HCT116 (cell line): ENCODE measurements around the gene ALG3. TPM values are rescaled to one million over a fixed set of nuclear protein-coding genes. Genes with fewer than 3 reads are reported as not detected.

Experiments
- ATAC-seq: fragments of 200-7000 bp; cut with Tn5 transposase; 2 replicates; pipeline ENCODE4 v1.9.1; 2020; ENCODE audit warnings: mild to moderate bottlenecking, moderate library complexity
- BruUV-seq: library from RNA; stranded (reverse); fragments of 400-500 nt; replicated peaks from 2 replicates; lab custom pipeline; 2021; lab: Mats Ljungman, UMichigan
- CTCF ChIA-PET: fragments of 300-600 bp; sonication (Branson Sonifier 250); formaldehyde crosslinking; loops from one replicate; lab custom pipeline; 2021; ENCODE audit warnings: antibody characterized with exemption; lab: Charles Lee
- POLR2A ChIA-PET: fragments of 300-600, 350-600 bp; sonication (Branson Sonifier 250); formaldehyde crosslinking; loops from one replicate; lab custom pipeline; 2021; ENCODE audit warnings: antibody characterized with exemption; lab: Charles Lee
- RAD21 ChIA-PET, 2 experiments: fragments of 300-600 bp; sonication (Branson Sonifier 250); formaldehyde crosslinking; loops; one replicate each; lab custom pipeline; 2023; ENCODE audit warnings: low total read pairs in 2 of 2; ENCODE audit not compliant: uncharacterized antibody in 2 of 2, unreplicated experiment in 2 of 2, low non-redundant PET in 1 of 2; lab: Charles Lee
- DNase-seq: peaks from one replicate; pipeline ENCODE4 v3.0.0-alpha.2; 2010; ENCODE audit warnings: low read depth, low spot score
- H2AFZ ChIP-seq: fragments of 200-600 bp; shearing (Covaris generic), sonication (generic); 2 replicates; pipeline ENCODE4 v1.6.1; 2017; ENCODE audit warnings: low read depth, mixed run types, mixed read lengths, antibody characterized with exemption, low read length; ENCODE audit not compliant: poor library complexity, severe bottlenecking
- H3K27ac ChIP-seq: 2 replicates; pipeline ENCODE4 v1.5.1; 2012; ENCODE audit warnings: low read depth, low read length
- H3K27me3 ChIP-seq: fragments of 200-600 bp; sonication (generic); 2 replicates; pipeline ENCODE4 v1.6.1; 2016; ENCODE audit warnings: mixed run types, low read length, mixed read lengths; ENCODE audit not compliant: insufficient read depth
- H3K36me3 ChIP-seq, 2 experiments: fragments of 200-500 bp in 1 of 2; fragments of 200-600 bp in 1 of 2; sonication (Bioruptor generic) in 1 of 2; sonication (generic) in 1 of 2; 2 replicates each; pipeline versions ENCODE4 v1.5.1 to v1.6.1; 2014 to 2016; ENCODE audit warnings: low read length in 2 of 2, inconsistent platforms in 1 of 2, mixed read lengths in 1 of 2, mixed run types in 1 of 2; ENCODE audit not compliant: insufficient read depth in 2 of 2, control insufficient read depth in 1 of 2
- H3K4me1 ChIP-seq, 2 experiments: fragments of 200-600 bp in 1 of 2; sonication (generic) in 1 of 2; 2 replicates each; pipeline versions ENCODE4 v1.5.1 to v1.6.1; 2012 to 2017; ENCODE audit warnings: low read length in 2 of 2, inconsistent platforms in 1 of 2, mild to moderate bottlenecking in 1 of 2, mixed read lengths in 1 of 2, mixed run types in 1 of 2, moderate library complexity in 1 of 2; ENCODE audit not compliant: insufficient read depth in 2 of 2, control insufficient read depth in 1 of 2
- H3K4me2 ChIP-seq: fragments of 200-600 bp; sonication (generic); 2 replicates; pipeline ENCODE4 v1.6.1; 2017; ENCODE audit warnings: mixed run types, low read length, mixed read lengths
- H3K4me3 ChIP-seq, 2 experiments: fragments of 200-600 bp in 1 of 2; sonication (generic) in 1 of 2; replicated peaks in 1 of 2; 2 replicates each; pipeline ENCODE4 v1.5.1; 2011 to 2016; ENCODE audit warnings: low read length in 2 of 2, control low read depth in 1 of 2, low read depth in 1 of 2, mild to moderate bottlenecking in 1 of 2, mixed read lengths in 1 of 2, mixed run types in 1 of 2
- H3K79me2 ChIP-seq: fragments of 200-600 bp; sonication (generic); 2 replicates; pipeline ENCODE4 v1.6.1; 2017; ENCODE audit warnings: mild to moderate bottlenecking, mixed run types, low read length, moderate library complexity, mixed read lengths; ENCODE audit not compliant: insufficient read depth
- H3K9ac ChIP-seq: fragments of 200-600 bp; sonication (generic); 2 replicates; pipeline ENCODE4 v1.6.1; 2016; ENCODE audit warnings: low read length, mixed read lengths
- H3K9me2 ChIP-seq: fragments of 200-600 bp; sonication (generic), shearing (Covaris generic); 2 replicates; pipeline ENCODE4 v1.6.1; 2017; ENCODE audit warnings: mixed run types, mild to moderate bottlenecking, moderate library complexity; ENCODE audit not compliant: insufficient read depth
- H3K9me3 ChIP-seq, 2 experiments: fragments of 200-500 bp in 1 of 2; fragments of 200-600 bp in 1 of 2; sonication (Bioruptor generic) in 1 of 2; sonication (generic) in 1 of 2; 2 replicates each; pipeline ENCODE4 v1.6.1; 2014 to 2017; ENCODE audit warnings: low read length in 2 of 2, mixed read lengths in 2 of 2, inconsistent platforms in 1 of 2, low read depth in 1 of 2, mild to moderate bottlenecking in 1 of 2, mixed run types in 1 of 2, moderate library complexity in 1 of 2; ENCODE audit not compliant: control insufficient read depth in 1 of 2, insufficient read depth in 1 of 2
- H4K20me1 ChIP-seq: fragments of 200-600 bp; sonication (generic), shearing (Covaris generic); 2 replicates; pipeline ENCODE4 v1.6.1; 2017; ENCODE audit warnings: mixed run types, mild to moderate bottlenecking, moderate library complexity; ENCODE audit not compliant: insufficient read depth
- FOSL1 ChIP-seq: IDR thresholded peaks from 2 replicates; pipeline ENCODE4 v1.6.1; 2012; ENCODE audit warnings: low read depth
- SP1 ChIP-seq: IDR thresholded peaks from 2 replicates; pipeline ENCODE4 v1.6.1; 2012; ENCODE audit warnings: low read depth
- intact Hi-C: fragments of 100-400 bp; cut with micrococcal nuclease; formaldehyde crosslinking; loops from 2 replicates; pipeline ENCODE4 v1.10.0; 2022
- total RNA-seq: library from RNA; stranded (reverse); gene quantifications from one replicate; pipeline ENCODE4 v1.2.1, GENCODE V29; 2021; ENCODE audit not compliant: unreplicated experiment
- TF ChIP-seq, protein P1 (sequence below), 3 experiments: fragments of 200-600 bp in 1 of 3; sonication (generic) in 1 of 3; IDR thresholded peaks in 2 of 3; conservative IDR thresholded peaks in 1 of 3; 2 replicates each; pipeline ENCODE4 v1.5.1; 2012 to 2017; ENCODE audit warnings: low read depth in 2 of 3, low read length in 2 of 3, antibody characterized with exemption in 1 of 3, borderline replicate concordance in 1 of 3, control low read depth in 1 of 3, mild to moderate bottlenecking in 1 of 3, mixed read lengths in 1 of 3, mixed run types in 1 of 3, moderate library complexity in 1 of 3; ENCODE audit not compliant: insufficient read depth in 1 of 3

ALG3 gene
- total RNA-seq, 1 experiment from 2014 or later: 56.6 TPM

DNA sequence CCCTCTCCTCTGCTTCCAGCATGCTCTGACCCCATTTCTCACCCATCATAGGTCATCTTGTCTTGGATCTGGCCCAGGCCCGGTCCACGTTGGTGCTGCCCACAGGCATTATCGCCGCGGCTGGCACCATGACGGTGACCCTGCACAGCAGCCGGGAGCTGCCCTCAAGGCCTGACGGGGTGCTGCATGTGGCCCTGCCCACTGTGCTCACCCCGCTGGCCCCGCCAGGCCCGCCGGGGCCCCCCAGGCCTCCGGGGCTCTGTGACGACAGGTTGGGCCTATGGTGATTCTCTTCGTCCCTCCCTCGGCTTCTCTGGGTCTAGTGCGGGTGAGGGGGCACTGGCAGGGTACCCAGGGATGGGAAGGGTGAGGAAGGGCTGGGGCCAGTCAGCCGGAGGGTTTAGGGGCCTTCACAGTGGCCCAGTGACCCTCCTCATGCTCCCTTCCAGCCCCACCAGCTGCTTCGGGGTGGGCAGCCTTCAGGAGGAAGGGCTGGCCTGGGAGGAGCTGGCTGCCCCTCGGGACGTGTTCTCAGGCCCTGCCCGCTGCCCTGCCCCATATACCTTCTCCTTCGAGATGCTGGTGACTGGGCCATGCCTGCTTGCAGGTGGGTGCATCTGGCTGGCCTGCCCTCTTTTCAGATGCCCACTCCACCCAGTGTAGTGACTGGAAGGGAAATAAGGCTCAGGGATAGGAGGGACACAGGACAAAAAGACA lies 15.5 kb downstream of the ALG3 start:
- TF ChIP-seq FOSL1: no peak
- TF ChIP-seq, all 23 proteins: peak for 0
- H3K9me2 ChIP-seq: no peaks in the 10 kb centered on the region
- ATAC-seq: no peak
- ChIA-PET CTCF (interaction anchor here (0.6 kb wide), 1 partner anchor 782 kb away, joined by 4 read pairs; no protein-coding TSS in a partner anchor), POLR2A (no interaction called here), RAD21 (interaction anchor here in 1 of 2 experiments (0.9 kb wide), 1 partner anchor 59 kb away, joined by 3 read pairs; no protein-coding TSS in a partner anchor)
- H2AFZ ChIP-seq: no peak overlapping the region
- H3K4me2 ChIP-seq: 0 out of 2 replicates have a peak overlapping the region, but pooled peaks have one; percentile 70
- intact Hi-C loops: no loop called here
- peaks cover 12 to 34% of the 10 kb centered on the region in 2 experiments for H3K4me1 ChIP-seq
- no peaks in the 10 kb centered on the region for H3K9me3 ChIP-seq
- H3K9ac ChIP-seq: no peak overlapping the region
- H3K36me3 ChIP-seq: no peaks in the 10 kb centered on the region
- no peaks in the 10 kb centered on the region for H3K79me2 ChIP-seq
- no TSS peak for BruUV-seq
- no peaks in the 10 kb centered on the region for H4K20me1 ChIP-seq
- H3K27me3 ChIP-seq: no peaks in the 10 kb centered on the region
- DNase-seq: no peak
- 0 out of 2 replicates have a peak overlapping the region, but pooled peaks have one; percentile 23 for H3K27ac ChIP-seq
- H3K4me3 ChIP-seq: no peak overlapping the region

DNA sequence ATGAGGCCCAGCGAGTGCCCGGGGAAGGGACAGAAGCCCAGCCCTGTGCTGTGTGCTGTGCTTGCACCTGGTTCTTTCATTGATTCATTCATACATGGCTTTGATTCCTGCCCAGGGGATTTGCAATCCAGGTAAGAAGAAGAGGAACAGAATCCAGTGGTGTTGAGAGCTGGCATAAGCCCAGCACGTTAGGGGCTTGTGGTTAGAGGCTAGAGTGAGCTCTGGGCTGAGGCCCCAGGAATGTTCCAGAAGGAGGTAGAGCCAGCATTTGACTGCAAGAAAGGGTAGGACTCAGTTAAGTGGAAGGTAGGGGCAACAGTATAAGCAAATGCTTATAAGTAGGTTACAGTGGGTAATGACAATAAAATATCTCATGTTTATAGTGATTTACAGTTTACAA lies 17.1 kb downstream of the ALG3 start:
- no peak overlapping the region for H3K4me3 ChIP-seq
- no peak overlapping the region for H3K9ac ChIP-seq
- ChIA-PET POLR2A (interaction anchor here (1.0 kb wide), 1 partner anchor 73 kb away, joined by 3 read pairs; no protein-coding TSS in a partner anchor), CTCF (no interaction called here), RAD21 (no interaction called here)
- no peak overlapping the region for H2AFZ ChIP-seq
- BruUV-seq: no TSS peak
- H4K20me1 ChIP-seq: no peaks in the 10 kb centered on the region
- TF ChIP-seq, protein P1, sequence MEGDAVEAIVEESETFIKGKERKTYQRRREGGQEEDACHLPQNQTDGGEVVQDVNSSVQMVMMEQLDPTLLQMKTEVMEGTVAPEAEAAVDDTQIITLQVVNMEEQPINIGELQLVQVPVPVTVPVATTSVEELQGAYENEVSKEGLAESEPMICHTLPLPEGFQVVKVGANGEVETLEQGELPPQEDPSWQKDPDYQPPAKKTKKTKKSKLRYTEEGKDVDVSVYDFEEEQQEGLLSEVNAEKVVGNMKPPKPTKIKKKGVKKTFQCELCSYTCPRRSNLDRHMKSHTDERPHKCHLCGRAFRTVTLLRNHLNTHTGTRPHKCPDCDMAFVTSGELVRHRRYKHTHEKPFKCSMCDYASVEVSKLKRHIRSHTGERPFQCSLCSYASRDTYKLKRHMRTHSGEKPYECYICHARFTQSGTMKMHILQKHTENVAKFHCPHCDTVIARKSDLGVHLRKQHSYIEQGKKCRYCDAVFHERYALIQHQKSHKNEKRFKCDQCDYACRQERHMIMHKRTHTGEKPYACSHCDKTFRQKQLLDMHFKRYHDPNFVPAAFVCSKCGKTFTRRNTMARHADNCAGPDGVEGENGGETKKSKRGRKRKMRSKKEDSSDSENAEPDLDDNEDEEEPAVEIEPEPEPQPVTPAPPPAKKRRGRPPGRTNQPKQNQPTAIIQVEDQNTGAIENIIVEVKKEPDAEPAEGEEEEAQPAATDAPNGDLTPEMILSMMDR (IDR thresholded peaks at IDR 0.05 in 2 of 3, conservative IDR thresholded peaks at IDR 0.05 in 1 of 3; ENCODE audit: borderline replicate concordance in 1 of 3, insufficient read depth in 1 of 3, low read depth in 2 of 3, low read length in 2 of 3): no peak
- TF ChIP-seq SP1: no peak
- no peaks in the 10 kb centered on the region for H3K79me2 ChIP-seq
- H3K36me3 ChIP-seq: no peaks in the 10 kb centered on the region
- intact Hi-C loops: no loop called here
- DNase-seq (no peak), ATAC-seq (no peak)
- no peak overlapping the region for H3K27ac ChIP-seq
- H3K27me3 ChIP-seq: no peaks in the 10 kb centered on the region
- no peaks in the 10 kb centered on the region for H3K9me2 ChIP-seq
- H3K4me1 ChIP-seq: peaks cover 12 to 34% of the 10 kb centered on the region in 2 experiments
- H3K9me3 ChIP-seq: no peaks in the 10 kb centered on the region
- H3K4me2 ChIP-seq: no peak overlapping the region
